HepG2 (cell line): ENCODE measurements around the gene PELO. TPM values are rescaled to one million over a fixed set of nuclear protein-coding genes. Genes with fewer than 3 reads are reported as not detected.

ENCODE experiments used
- ATAC-seq: fragments of 200-7000 bp; cut with Tn5 transposase; 3 replicates; pipeline ENCODE4 v1.9.1; 2020; ENCODE audit warnings: mild to moderate bottlenecking, moderate library complexity
- BruUV-seq: library from RNA; stranded (reverse); fragments of 400-500 nt; replicated peaks from 2 replicates; lab custom pipeline; 2021; lab: Mats Ljungman, UMichigan
- CTCF ChIA-PET: fragments of 300-600 bp; formaldehyde crosslinking; extraction: SDS; loops from one replicate; lab custom pipeline; 2021; ENCODE audit warnings: low total read pairs, inconsistent platforms, low intra/inter-chr PET ratio; lab: Yijun Ruan, JAX
- POLR2A ChIA-PET: fragments of 350-600 bp; sonication (Branson Sonifier 250); formaldehyde crosslinking; loops from one replicate; lab custom pipeline; 2020; ENCODE audit warnings: antibody characterized with exemption, inconsistent platforms; lab: Yijun Ruan, JAX
- DNase-seq: peaks from one replicate; pipeline ENCODE4 v3.0.0-alpha.2; 2015; ENCODE audit warnings: low spot score
- FAIRE-seq: peaks from 3 replicates; lab custom pipeline; 2011; peaks lifted over from hg19 to GRCh38; lab: Jason Lieb, UNC
- H2AFZ ChIP-seq: one replicate; pipeline ENCODE4 v1.6.1; 2011; ENCODE audit warnings: low read length, inconsistent platforms
- H3K27ac ChIP-seq: fragments of 300-600 bp; 3 replicates; pipeline ENCODE4 v1.8.0; 2011; ENCODE audit warnings: mixed run types, mild to moderate bottlenecking, mixed read lengths, low read length, inconsistent platforms; ENCODE audit not compliant: insufficient read depth; ENCODE audit errors: extremely low read length
- H3K27me3 ChIP-seq, 2 experiments: fragments of 200-600 bp in 1 of 2; 2 replicates in 1 of 2; 3 replicates in 1 of 2; pipeline versions ENCODE4 v1.6.0 to v1.8.0; 2011; ENCODE audit warnings: low read length in 2 of 2, mild to moderate bottlenecking in 2 of 2, moderate library complexity in 2 of 2, inconsistent platforms in 1 of 2; ENCODE audit not compliant: insufficient read depth in 2 of 2, control insufficient read depth in 1 of 2
- H3K36me3 ChIP-seq, 2 experiments: fragments of 200-600 bp in 1 of 2; replicated peaks in 1 of 2; 2 replicates in 1 of 2; 3 replicates in 1 of 2; pipeline versions ENCODE4 v1.5.1 to v1.8.0; 2011; ENCODE audit warnings: low read length in 2 of 2, inconsistent platforms in 1 of 2; ENCODE audit not compliant: insufficient read depth in 2 of 2, control insufficient read depth in 1 of 2
- H3K4me1 ChIP-seq: 2 replicates; pipeline ENCODE4 v1.5.1; 2012; ENCODE audit warnings: low read length, inconsistent platforms; ENCODE audit not compliant: insufficient read depth
- H3K4me2 ChIP-seq: 2 replicates; pipeline ENCODE4 v1.6.0; 2011; ENCODE audit warnings: low read depth, low read length, inconsistent platforms
- H3K4me3 ChIP-seq, 3 experiments: fragments of 200-600 bp in 1 of 3; sonication (generic), shearing (Covaris generic) in 1 of 3; replicated peaks in 1 of 3; 2 replicates each; pipeline ENCODE4 v1.5.1; 2011 to 2016; ENCODE audit warnings: low read length in 3 of 3, inconsistent platforms in 2 of 3, low read depth in 2 of 3, mild to moderate bottlenecking in 2 of 3, control low read depth in 1 of 3, mixed read lengths in 1 of 3; ENCODE audit not compliant: insufficient read depth in 1 of 3
- H3K79me2 ChIP-seq: one replicate; pipeline ENCODE4 v1.6.1; 2011; ENCODE audit warnings: low read length, inconsistent platforms; ENCODE audit not compliant: insufficient read depth
- H3K9ac ChIP-seq: 2 replicates; pipeline ENCODE4 v1.6.0; 2011; ENCODE audit warnings: mild to moderate bottlenecking, low read depth, low read length, inconsistent platforms; ENCODE audit not compliant: insufficient read depth
- H3K9me3 ChIP-seq: 2 replicates; pipeline ENCODE4 v1.5.1; 2012; ENCODE audit warnings: mild to moderate bottlenecking, low read length
- H4K20me1 ChIP-seq: 2 replicates; pipeline ENCODE4 v1.6.0; 2011; ENCODE audit warnings: inconsistent platforms, mild to moderate bottlenecking, low read length, moderate library complexity; ENCODE audit not compliant: insufficient read depth
- CC2D1A ChIP-seq: sonication (generic); formaldehyde crosslinking; IDR thresholded peaks from 2 replicates; pipeline ENCODE4 v1.8.1; 2023; ENCODE audit warnings: mild to moderate bottlenecking, missing genetic modification reagents
- CEBPG ChIP-seq: IDR thresholded peaks from 2 replicates; pipeline ENCODE4 v1.6.1; 2016
- CENPT ChIP-seq: sonication (generic); formaldehyde crosslinking; IDR thresholded peaks from 2 replicates; pipeline ENCODE4 v1.8.0; 2022; ENCODE audit warnings: low read depth, mild to moderate bottlenecking, moderate library complexity, missing genetic modification reagents
- CREBL2 ChIP-seq: sonication (generic); formaldehyde crosslinking; IDR thresholded peaks from 2 replicates; pipeline ENCODE4 v1.8.1; 2023; ENCODE audit warnings: missing genetic modification reagents, mild to moderate bottlenecking, borderline replicate concordance
- ELF1 ChIP-seq: sonication (generic); formaldehyde crosslinking; IDR thresholded peaks from 2 replicates; pipeline ENCODE4 v1.4.0; 2020; ENCODE audit warnings: missing genetic modification reagents
- FOXK1 ChIP-seq: sonication (generic); formaldehyde crosslinking; IDR thresholded peaks from 2 replicates; pipeline ENCODE4 v1.4.0; 2020; ENCODE audit warnings: low read depth, missing genetic modification reagents, borderline replicate concordance
- HDAC2 ChIP-seq: sonication (generic); formaldehyde crosslinking; IDR thresholded peaks from 2 replicates; pipeline ENCODE4 v1.4.0; 2020; ENCODE audit warnings: missing genetic modification reagents
- MBD4 ChIP-seq: IDR thresholded peaks from 2 replicates; pipeline ENCODE4 v1.6.1; 2012; ENCODE audit warnings: low read length, inconsistent platforms, borderline replicate concordance
- TEF ChIP-seq: sonication (generic); formaldehyde crosslinking; IDR thresholded peaks from 2 replicates; pipeline ENCODE4 v1.5.0; 2020; ENCODE audit warnings: missing genetic modification reagents
- USF2 ChIP-seq, 2 experiments: sonication (generic) in 1 of 2; formaldehyde crosslinking in 1 of 2; IDR thresholded peaks; 2 replicates each; pipeline versions ENCODE4 v1.5.1 to v1.6.1; 2011 to 2020; ENCODE audit warnings: borderline replicate concordance in 1 of 2, low read depth in 1 of 2, low read length in 1 of 2, mild to moderate bottlenecking in 1 of 2, missing genetic modification reagents in 1 of 2, moderate library complexity in 1 of 2
- YEATS4 ChIP-seq: sonication (generic); formaldehyde crosslinking; IDR thresholded peaks from 2 replicates; pipeline ENCODE4 v1.4.0; 2020; ENCODE audit warnings: missing genetic modification reagents, borderline replicate concordance
- ZNF354B ChIP-seq: sonication (generic); formaldehyde crosslinking; IDR thresholded peaks from 2 replicates; pipeline ENCODE4 v1.8.0; 2022; ENCODE audit warnings: mild to moderate bottlenecking, missing genetic modification reagents
- ZNF597 ChIP-seq: sonication (generic); formaldehyde crosslinking; IDR thresholded peaks from 2 replicates; pipeline ENCODE4 v1.5.0; 2020; ENCODE audit warnings: missing genetic modification reagents
- ZNF615 ChIP-seq: sonication (generic); formaldehyde crosslinking; IDR thresholded peaks from 2 replicates; pipeline ENCODE4 v1.5.0; 2020; ENCODE audit warnings: mild to moderate bottlenecking, missing genetic modification reagents, borderline replicate concordance
- ZNF770 ChIP-seq: sonication (generic); formaldehyde crosslinking; IDR thresholded peaks from 2 replicates; pipeline ENCODE4 v1.5.0; 2020; ENCODE audit warnings: mild to moderate bottlenecking, missing genetic modification reagents
- WGBS: methylation state at CpG from one replicate; pipeline ENCODE4 v1.1.6; 2017; ENCODE audit warnings: low lambda C conversion rate; 5-methylcytosine and 5-hydroxymethylcytosine counted together
- in situ Hi-C: cut with HindIII; loops from 2 replicates; pipeline ENCODE4 v1.10.0; 2017; ENCODE audit warnings: low pct_unique_long_range_greater_than_20kb; ENCODE audit not compliant: extremely low pct_ligation_motif_present
- intact Hi-C: fragments of 100-400 bp; cut with micrococcal nuclease; formaldehyde crosslinking; loops from one replicate; pipeline ENCODE4 v1.10.0; 2022; ENCODE audit not compliant: unreplicated experiment
- polyA plus RNA-seq, 8 experiments: library from polyadenylated mRNA; depleted of rRNA in 3 of 8; stranded (reverse) in 7 of 8; unstranded in 1 of 8; fragments of >200 nt; fragmentation: Illumina TruSeq in 4 of 8; extraction: Trizol in 4 of 8; gene quantifications; 2 replicates each; pipeline versions ENCODE4 v1.2.1 to v1.2.3, GENCODE V29; 2011 to 2016; ENCODE audit warnings: low read depth in 4 of 8, missing spikeins in 1 of 8, mixed read lengths in 1 of 8; ENCODE audit not compliant: insufficient read depth in 1 of 8
- total RNA-seq, 5 experiments: library from RNA; depleted of rRNA; stranded (reverse); fragments of >200 nt; fragmentation: Illumina TruSeq; extraction: Trizol; gene quantifications; 2 replicates each; pipeline ENCODE4 v1.2.3, GENCODE V29; 2016; ENCODE audit warnings: low read depth in 1 of 5

Gene PELO
- total and polyA plus RNA-seq, 2 of the 13 experiments (the other 11 are each of a cell fraction or from before 2014, with no cell fraction given), result 19.0 to 23.9 TPM

GRCh38 chr5:52837068-52837467 is 49.4 kb downstream of the PELO start:
- Histone ChIP-seq H3K9ac (no peak overlapping the region), H3K79me2 (no peaks in the 10 kb centered on the region), H3K4me3 (no peak overlapping the region), H3K27me3 (no peaks in the 10 kb centered on the region), H3K27ac (no peak overlapping the region), H4K20me1 (no peaks in the 10 kb centered on the region), H2AFZ (no peak overlapping the region), H3K9me3 (no peaks in the 10 kb centered on the region), H3K4me2 (no peak overlapping the region), H3K36me3 (no peaks in the 10 kb centered on the region), H3K4me1 (no peaks in the 10 kb centered on the region)
- ChIA-PET POLR2A (no interaction called here), CTCF (no interaction called here)
- DNase-seq (no peak), FAIRE-seq (no peak), ATAC-seq (no peak)
- intact Hi-C loops, result no loop called here
- no TSS peak for BruUV-seq
- in situ Hi-C loops, result no loop called here
- WGBS, result 88% methylated on average over 7 of the region's 7 CpGs
- TF ChIP-seq CEBPG (CRISPR knock-in tag) (no peak), CREBL2 (CRISPR knock-in tag) (no peak), CENPT (CRISPR knock-in tag) (no peak), YEATS4 (CRISPR knock-in tag) (no peak), ZNF770 (no peak), HDAC2 (no peak), ZNF615 (CRISPR knock-in tag) (no peak), USF2 (IDR thresholded peaks at IDR 0.05; ENCODE audit: low read depth, low read length) (no peak), USF2 (CRISPR knock-in tag; IDR thresholded peaks at IDR 0.05; ENCODE audit: borderline replicate concordance) (no peak), ZNF354B (CRISPR knock-in tag) (no peak), MBD4 (no peak), CC2D1A (CRISPR knock-in tag) (no peak), TEF (CRISPR knock-in tag) (no peak), ELF1 (CRISPR knock-in tag) (no peak), ZNF597 (CRISPR knock-in tag) (no peak), FOXK1 (CRISPR knock-in tag) (no peak)
